ENCODE data around the gene SKIC8. TPM values are rescaled to one million over a fixed set of nuclear protein-coding genes. Genes with fewer than 3 reads are reported as not detected.

SKIC8 gene
- total RNA-seq, 1 experiment from 2014 or later: 188 TPM

- Histone ChIP-seq H3K4me3 (no peak overlapping the region), H3K9me3 (no peaks in the 10 kb centered on the region), H3K27me3 (no peaks in the 10 kb centered on the region), H3K36me3 (no peaks in the 10 kb centered on the region)
- DNase-seq: no peak
Observed at GRCh38 chr15:78325092-78325843, 25.9 kb upstream of the SKIC8 start.

GRCh38 chr15:78324144-78324543 lies 24.7 kb upstream of the SKIC8 start:
- no peak for DNase-seq
- Histone ChIP-seq H3K36me3 (no peaks in the 10 kb centered on the region), H3K27me3 (no peaks in the 10 kb centered on the region), H3K9me3 (no peaks in the 10 kb centered on the region), H3K4me3 (no peak overlapping the region)

DNA sequence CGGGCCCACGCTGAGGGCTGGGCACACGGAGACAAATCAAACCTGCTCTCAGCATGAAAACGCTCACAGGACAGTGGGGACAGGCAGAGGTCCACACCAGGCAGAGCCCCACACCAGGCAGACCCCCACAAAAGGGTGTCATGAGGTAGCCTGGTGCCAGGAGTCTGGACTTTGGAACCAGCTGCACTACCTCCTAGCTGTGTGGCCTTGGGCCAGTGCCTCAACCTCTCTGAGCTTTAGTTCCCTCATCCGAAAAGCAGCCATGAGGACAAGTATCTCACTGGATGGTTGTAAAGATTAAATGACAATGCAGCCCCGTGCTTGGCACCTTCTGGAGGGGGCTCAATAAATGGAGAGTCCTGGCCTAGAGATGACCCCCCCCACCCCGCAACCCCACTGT lies 24.3 kb upstream of the SKIC8 start:
- H3K36me3 ChIP-seq: no peaks in the 10 kb centered on the region
- no peaks in the 10 kb centered on the region for H3K27me3 ChIP-seq
- H3K4me3 ChIP-seq: no peak overlapping the region
- no peak for DNase-seq
- H3K9me3 ChIP-seq: no peaks in the 10 kb centered on the region

- no peaks in the 10 kb centered on the region for H3K9me3 ChIP-seq
- no peak for DNase-seq
- no peaks in the 10 kb centered on the region for H3K27me3 ChIP-seq
- H3K36me3 ChIP-seq: no peaks in the 10 kb centered on the region
- H3K4me3 ChIP-seq: no peak overlapping the region
Observed at GRCh38 chr15:78322724-78323521, 23.5 kb upstream of the SKIC8 start.

GRCh38 chr15:78322243-78322642 lies 22.8 kb upstream of the SKIC8 start:
- no peak for DNase-seq
- Histone ChIP-seq H3K36me3 (no peaks in the 10 kb centered on the region), H3K9me3 (no peaks in the 10 kb centered on the region), H3K4me3 (no peak overlapping the region), H3K27me3 (no peaks in the 10 kb centered on the region)

GRCh38 chr15:78321786-78322185 lies 22.4 kb upstream of the SKIC8 start:
- Histone ChIP-seq H3K27me3 (no peaks in the 10 kb centered on the region), H3K9me3 (no peaks in the 10 kb centered on the region), H3K36me3 (no peaks in the 10 kb centered on the region), H3K4me3 (no peak overlapping the region)
- DNase-seq: no peak

GRCh38 chr15:78321041-78321570 lies 21.7 kb upstream of the SKIC8 start:
- H3K36me3 ChIP-seq: no peaks in the 10 kb centered on the region
- DNase-seq: no peak

DNA sequence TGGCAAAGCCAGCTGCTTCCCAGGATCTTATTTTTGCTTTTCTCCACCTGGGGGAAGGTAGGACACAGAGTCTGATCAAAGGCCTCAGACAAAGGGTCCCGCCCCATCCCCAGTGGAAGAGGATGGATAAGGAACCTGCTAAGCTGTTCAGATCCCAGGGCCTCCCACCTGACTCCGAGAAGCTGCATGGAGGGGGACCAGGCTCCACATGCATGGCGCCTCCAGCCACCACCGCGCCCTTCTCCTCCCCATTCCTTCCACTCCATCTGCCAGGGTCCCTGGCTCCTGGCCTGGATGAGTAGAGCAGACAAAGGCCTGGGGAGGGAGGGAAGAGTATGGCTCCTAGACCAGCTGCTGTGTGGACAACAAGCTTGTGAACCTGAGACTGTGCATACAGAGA lies 20.8 kb upstream of the SKIC8 start:
- H3K9me3 ChIP-seq: no peaks in the 10 kb centered on the region
- no peak overlapping the region for H3K4me3 ChIP-seq
- no peaks in the 10 kb centered on the region for H3K36me3 ChIP-seq
- no peaks in the 10 kb centered on the region for H3K27me3 ChIP-seq
- DNase-seq: no peak

More at GRCh38 chr15:78321041-78321570, 21.7 kb upstream of the SKIC8 start:
- no peaks in the 10 kb centered on the region for H3K27me3 ChIP-seq
- no peaks in the 10 kb centered on the region for H3K9me3 ChIP-seq
- no peak overlapping the region for H3K4me3 ChIP-seq

- no peak for DNase-seq
- H3K4me3 ChIP-seq: no peak overlapping the region
- no peaks in the 10 kb centered on the region for H3K36me3 ChIP-seq
- no peaks in the 10 kb centered on the region for H3K27me3 ChIP-seq
- H3K9me3 ChIP-seq: no peaks in the 10 kb centered on the region
Observed at GRCh38 chr15:78319588-78319987, 20.2 kb upstream of the SKIC8 start.

GRCh38 chr15:78317145-78317836 lies 17.9 kb upstream of the SKIC8 start:
- H3K9me3 ChIP-seq: no peaks in the 10 kb centered on the region
- H3K27me3 ChIP-seq: no peaks in the 10 kb centered on the region
- no peak overlapping the region for H3K4me3 ChIP-seq
- peak; percentile 32 for DNase-seq
- H3K36me3 ChIP-seq: no peaks in the 10 kb centered on the region

GRCh38 chr15:78316283-78317083 lies 17.1 kb upstream of the SKIC8 start:
- DNase-seq: no peak

DNA sequence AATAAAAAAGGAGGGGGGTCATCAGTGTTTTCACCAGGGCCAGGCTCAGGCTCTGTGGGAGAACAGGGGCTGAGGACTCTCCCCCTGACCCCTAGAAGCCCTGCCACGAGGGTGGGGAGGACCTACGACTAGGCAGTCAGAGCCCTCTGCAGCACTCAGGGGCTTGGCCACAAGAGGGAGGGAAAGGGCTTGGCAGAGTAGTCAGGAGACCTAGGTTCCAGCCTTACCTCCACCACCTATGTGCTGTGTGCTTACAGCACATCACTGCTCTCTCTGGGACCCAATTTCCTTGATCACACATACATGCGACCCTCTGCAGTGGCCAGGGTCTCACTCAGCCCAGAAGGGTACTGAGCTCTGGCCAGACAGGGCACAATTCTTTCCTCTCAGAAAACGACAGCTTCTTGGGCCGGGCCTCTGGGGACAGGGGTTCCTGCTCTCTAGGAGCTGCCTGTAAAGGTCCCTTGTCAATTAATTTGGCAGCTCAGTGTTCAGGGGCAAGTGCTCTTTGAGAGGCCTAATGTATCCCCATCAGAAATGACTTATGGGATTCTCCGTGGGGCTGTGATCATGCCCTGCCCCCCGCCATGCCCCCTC lies 16.4 kb upstream of the SKIC8 start:
- no peaks in the 10 kb centered on the region for H3K27me3 ChIP-seq
- no peak for DNase-seq
- no peaks in the 10 kb centered on the region for H3K9me3 ChIP-seq
- H3K36me3 ChIP-seq: no peaks in the 10 kb centered on the region
- H3K4me3 ChIP-seq: no peak overlapping the region

More at GRCh38 chr15:78316283-78317083, 17.1 kb upstream of the SKIC8 start:
- Histone ChIP-seq H3K27me3 (no peaks in the 10 kb centered on the region), H3K4me3 (no peak overlapping the region), H3K9me3 (no peaks in the 10 kb centered on the region), H3K36me3 (no peaks in the 10 kb centered on the region)

DNA sequence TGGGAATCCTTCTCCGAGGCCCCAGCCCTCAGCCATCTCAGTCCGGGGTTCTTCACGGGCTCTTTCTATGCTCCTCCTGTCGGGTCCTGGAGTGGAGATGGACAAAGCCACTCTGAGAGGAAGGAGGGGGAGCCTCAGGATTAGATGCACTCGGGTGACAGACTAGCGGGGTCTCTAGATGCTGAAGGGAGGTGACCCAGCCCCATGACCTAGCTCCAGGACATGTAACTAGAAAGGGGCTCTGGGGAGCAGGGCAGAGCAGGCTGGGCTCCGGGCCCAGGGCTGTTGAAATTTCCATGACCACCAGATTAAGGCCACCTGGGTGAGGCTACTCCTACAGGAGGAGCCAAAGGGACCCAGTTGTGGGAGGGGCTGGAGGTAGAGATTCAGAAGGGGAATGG lies 14.8 kb upstream of the SKIC8 start:
- DNase-seq: no peak
- Histone ChIP-seq H3K36me3 (no peaks in the 10 kb centered on the region), H3K27me3 (no peaks in the 10 kb centered on the region; the same call in 1 of the 2 replicates), H3K9me3 (no peaks in the 10 kb centered on the region), H3K4me3 (no peak overlapping the region)

DNA sequence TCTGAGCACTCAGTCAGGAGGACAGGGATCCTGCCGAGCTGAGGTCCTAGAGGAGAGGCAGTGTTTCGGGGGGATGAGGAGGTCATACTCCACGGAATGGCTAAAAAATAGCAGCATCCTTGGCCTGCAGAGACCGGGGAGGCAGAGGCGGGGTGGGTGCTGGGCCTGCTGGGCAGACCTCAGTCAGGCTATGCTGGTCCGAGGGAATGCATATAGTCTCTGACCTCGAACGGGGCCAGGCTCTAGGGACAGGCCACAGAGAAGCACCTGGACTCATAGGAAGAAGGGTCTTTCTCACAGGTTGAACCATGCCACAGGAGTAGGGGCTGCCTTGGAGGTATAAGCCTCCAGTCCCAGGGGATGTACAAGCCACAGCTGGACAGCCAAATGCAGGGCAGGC lies 14.0 kb upstream of the SKIC8 start:
- Histone ChIP-seq H3K27me3 (no peaks in the 10 kb centered on the region; the same call in 1 of the 2 replicates), H3K9me3 (no peaks in the 10 kb centered on the region), H3K36me3 (no peaks in the 10 kb centered on the region), H3K4me3 (no peak overlapping the region)
- no peak for DNase-seq

DNA sequence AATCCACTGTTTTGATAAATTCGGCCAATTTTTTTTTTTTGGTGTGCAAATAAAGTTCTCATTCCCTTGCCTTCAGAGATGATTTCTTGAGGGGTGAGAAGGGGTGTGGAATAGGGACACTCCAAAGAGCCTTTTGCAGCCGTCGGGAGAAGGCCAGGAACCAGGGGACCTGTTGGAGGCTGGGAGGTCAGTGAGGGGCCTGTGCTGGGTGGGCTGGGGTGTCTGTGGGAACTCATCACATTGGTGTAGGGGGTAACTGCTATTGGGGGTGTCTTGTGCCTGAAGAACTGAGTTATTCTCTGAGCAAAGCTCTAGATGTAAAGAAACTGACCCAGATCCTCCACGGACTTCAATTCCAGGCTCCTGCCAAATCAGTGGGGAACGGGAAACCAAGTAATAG lies 13.5 kb upstream of the SKIC8 start:
- no peaks in the 10 kb centered on the region; the same call in 1 of the 2 replicates for H3K27me3 ChIP-seq
- H3K36me3 ChIP-seq: no peaks in the 10 kb centered on the region
- no peak for DNase-seq
- no peak overlapping the region for H3K4me3 ChIP-seq
- no peaks in the 10 kb centered on the region for H3K9me3 ChIP-seq

DNA sequence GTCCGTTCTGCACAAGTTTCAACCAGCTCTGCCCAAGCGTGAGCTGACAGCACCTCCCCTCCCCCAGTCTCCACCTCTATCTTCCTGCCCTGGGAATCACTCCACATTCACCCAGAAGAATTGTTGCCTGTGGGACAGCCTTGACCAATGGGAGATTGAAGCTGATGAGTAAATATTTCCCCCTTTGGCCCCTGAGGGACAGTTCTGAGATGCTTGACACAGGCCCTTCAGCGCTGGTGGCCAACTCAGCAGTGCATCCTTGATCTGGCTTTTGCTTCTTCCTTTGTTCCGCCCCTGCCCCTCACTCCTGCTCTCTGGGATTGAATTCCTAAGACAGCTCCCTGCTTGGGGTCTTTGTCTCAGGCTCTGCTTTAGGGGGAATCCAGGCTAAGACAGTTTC lies 13.1 kb upstream of the SKIC8 start:
- Histone ChIP-seq H3K36me3 (no peaks in the 10 kb centered on the region), H3K9me3 (no peaks in the 10 kb centered on the region), H3K27me3 (no peaks in the 10 kb centered on the region; the same call in 1 of the 2 replicates), H3K4me3 (no peak overlapping the region)
- no peak for DNase-seq

Measured in MG63 (cell line).